Medulla oblongata (tissue), 1 donor: Measurements from ENCODE around the gene AKIRIN1.
"Not testable (repeated sequence)": the region's sequence is repeated elsewhere in the genome, so short reads cannot be mapped to it uniquely, and the experiment has no call there.

ENCODE experiments used
- DNase-seq: peaks from one replicate; pipeline ENCODE4 v3.0.0-alpha.2; 2015; ENCODE audit errors: extremely low spot score

Gene AKIRIN1, protein sequence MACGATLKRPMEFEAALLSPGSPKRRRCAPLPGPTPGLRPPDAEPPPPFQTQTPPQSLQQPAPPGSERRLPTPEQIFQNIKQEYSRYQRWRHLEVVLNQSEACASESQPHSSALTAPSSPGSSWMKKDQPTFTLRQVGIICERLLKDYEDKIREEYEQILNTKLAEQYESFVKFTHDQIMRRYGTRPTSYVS

DNA sequence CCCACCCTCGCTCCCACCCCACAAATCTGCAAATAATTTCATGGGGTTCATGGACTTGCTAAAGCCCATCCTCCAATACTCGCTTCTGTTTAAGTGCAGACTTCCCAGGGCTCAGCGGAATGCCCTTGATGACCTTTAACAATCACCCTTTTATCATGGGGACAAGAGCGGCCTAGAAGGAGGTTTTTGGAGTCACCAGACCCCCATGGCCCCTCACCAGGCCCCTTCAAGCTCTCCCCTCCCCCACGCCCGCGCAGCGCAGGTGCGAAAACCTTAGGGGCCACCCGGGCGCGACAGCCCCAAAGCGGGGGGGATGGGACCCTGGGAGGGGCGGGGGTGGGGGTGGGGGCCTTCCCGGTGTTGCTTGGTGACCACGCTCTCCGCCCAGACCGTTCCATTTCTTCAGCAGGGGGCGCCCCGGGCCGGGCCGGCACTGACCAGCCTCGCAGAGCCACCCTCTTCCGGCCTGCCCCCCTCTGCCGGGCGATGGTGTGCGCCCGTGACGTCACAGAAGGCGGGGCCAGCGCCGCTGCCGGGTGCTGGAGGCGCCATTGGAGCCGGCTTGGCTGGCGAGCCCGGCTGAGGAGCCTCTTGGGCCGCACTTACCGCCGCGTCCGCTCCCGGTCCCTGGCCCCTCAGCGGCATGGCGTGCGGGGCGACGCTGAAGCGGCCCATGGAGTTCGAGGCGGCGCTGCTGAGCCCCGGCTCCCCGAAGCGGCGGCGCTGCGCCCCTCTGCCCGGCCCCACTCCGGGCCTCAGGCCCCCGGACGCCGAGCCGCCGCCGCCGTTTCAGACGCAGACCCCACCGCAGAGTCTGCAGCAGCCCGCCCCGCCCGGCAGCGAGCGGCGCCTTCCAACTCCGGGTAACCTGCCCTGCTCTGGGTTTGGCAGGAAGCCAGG, at the start of gene AKIRIN1:
AKIRIN1 (plus strand) TSS at position 539 of the 900 bp plus-strand sequence; CDS start at position 644, 105 bp downstream.
- peak; percentile 97 for DNase-seq

DNA sequence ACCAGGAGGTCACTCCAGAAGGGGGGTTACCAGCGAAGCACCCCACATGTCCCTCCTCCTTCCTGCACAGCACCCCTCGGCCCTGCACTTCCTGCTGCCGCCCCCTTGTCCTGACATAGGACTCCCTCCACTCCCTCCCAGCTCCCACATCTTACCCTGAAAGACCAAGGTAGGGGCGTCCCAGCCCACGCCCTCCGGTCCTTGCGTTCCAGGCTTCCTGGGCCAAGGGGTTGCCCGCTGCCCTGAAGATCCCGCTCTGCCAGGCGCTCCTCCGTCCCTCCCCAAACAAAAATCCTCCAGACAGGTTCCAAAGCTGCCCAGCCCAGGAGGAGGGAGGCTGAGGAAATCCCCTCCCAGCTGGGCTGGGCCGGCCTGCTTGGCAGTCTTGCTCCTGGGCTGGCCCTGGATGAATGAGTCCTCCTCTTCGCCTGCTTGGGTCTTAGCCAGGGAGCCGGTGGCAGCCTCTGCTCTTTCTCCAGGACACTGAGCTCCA, 49.5 kb upstream of the AKIRIN1 start, which contains the start of gene RHBDL2:
RHBDL2 (minus strand) TSS at position 304 of the 493 bp plus-strand sequence. CDS start 22,618 bp downstream, outside the sequence.
- peak; percentile 88 for DNase-seq

DNA sequence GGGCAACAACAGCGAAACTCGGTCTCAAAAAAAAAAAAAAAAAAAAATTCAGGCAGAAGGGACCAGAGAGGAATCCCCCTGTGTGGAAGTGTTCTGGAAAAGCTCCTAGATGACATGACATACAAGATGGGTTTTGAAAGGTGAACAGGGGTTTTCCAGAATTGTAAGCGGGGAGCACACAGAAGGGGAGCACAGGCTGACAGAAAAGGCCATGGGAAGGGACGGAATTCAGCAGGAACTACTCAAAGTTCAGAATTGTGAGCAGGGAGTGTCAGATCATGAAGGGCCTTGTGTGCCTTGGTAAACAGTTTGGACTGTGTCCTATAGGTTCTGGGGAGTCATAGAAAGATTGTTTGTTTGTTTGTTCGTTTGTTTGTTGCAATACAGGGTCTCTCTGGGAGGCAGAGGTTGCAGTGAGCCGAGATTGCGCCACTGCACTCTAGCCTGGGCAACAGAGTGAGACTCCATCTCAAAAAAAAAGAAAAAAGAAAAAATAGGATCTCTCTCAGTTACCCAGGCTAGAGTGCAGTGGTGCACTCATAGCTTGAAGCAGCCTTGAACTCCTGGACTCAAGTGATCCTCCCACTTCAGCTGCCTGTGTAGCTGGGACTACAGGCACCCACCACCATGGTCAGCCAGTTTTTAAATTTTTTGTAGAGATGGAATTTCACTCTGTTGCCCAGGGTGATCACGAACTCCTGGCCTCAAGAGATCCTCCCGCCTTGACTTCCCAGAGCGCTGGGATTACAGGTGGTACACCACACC, 48.2 kb upstream of the AKIRIN1 start:
- DNase-seq = no peak

DNA sequence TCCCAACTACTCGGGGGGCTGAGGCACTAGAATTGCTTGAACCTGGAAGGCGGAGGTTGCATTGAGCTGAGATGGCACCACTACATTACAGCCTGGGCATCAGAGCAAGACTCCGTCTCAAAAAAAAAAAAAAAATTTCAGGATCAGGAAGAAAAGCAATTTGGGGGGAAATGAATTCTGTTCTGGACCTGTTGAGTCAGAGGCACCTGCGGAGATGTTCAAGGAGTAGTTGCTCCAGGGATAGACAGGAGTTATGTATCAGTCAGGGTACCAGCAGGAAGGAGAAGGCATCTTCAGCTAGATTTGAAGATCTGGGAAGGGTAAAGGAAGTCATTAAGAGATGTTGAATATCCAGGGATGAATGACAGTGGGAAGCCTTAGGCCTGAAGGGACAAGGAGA, 46.5 kb upstream of the AKIRIN1 start:
- DNase-seq = no peak

DNA sequence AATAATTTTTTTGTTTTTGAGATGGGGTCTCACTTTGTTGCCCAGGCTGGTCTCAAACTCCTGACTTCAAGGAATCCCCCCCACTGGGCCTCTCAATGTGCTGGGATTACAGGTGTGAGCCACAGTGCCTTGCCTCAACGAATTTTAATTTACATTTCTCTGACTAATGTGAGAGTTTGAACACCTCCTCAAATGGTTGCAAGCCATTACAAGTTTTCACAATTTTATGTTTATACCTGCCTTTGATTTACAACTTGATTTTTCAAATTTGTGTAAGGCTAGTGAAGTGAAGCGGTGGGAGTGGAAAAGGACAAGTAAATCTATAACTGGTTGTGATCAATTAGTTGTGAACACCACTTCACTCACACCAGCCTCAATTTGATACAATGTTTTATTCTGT, 40.5 kb upstream of the AKIRIN1 start:
- DNase-seq = no peak

DNA sequence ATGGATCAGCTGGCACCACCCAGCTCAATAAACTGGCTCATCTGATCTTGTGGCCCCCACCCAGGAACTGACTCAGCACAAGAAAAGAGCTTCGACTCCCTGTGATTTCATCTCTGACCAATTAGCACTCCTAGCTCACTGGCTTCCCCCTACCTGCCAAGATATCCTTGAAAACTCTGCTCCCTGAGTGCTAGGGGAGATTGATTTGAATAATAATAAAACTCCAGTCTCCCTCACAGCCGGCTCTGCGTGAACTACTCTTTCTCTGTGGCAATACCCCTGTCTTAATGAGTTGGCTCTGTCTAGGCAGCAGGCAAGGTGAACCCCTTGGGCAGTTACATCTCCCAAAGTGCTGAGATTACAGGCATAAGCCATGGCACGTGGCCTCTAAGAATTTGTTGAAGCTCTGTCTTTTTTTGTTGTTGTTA, 37.6 kb upstream of the AKIRIN1 start:
- DNase-seq = no peak

DNA sequence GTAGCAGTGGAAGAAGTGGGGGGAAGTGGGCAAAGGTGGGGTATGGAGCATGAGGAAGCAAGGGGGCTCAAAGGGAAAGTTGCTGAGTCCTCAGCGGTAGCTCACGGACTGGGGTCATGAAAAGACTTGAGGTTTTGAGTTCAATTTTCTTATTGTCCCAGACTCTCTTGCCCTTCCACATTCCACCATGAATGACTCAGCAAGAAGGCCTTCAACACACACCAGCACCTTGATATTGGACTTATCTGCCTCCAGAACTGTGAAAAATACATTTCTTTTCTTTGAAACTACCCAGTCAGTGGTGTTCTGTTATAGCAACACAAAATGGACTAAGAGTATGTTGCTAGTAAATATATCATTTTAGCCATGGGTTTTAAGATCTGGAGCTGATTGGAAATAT, 32.1 kb upstream of the AKIRIN1 start:
- DNase-seq = no peak

DNA sequence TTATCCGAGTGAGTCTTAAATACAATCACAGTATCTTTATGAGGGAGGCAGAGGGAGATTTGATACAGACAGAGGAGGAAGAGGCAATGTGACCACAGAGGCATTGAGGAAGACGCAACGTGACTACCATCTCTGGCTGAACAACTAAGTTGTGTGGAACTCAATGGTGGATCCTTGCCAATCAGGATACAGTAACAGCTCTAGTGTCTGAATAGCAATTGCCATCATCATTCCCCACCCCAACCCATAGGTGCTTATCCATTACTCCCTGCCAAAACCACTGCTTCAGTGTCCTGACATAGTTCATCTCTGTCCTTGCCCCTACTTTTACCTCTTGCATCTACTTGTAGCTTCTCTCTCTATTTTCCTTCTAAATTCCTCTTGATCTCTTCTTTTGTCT, 29.0 kb upstream of the AKIRIN1 start:
- peak; percentile 22 for DNase-seq

DNA sequence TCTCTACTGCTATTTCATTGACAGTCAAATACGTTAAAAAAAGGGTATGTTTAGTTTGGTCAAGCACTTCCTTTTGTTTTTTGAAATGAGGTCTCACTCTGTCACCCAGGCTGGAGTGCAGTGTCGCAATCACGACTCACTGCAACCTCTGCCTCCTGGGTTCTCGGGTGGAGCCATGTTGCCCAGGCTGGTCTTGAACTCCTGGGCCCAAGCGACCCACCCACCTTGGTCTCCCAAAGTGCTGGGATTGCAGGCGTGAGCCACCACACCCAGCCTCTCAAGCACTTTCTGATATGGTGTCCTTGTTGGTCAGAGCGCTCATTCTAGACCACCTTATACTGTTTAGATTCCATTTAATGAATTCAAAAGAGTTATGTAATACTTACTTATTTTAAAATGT, 28.5 kb upstream of the AKIRIN1 start:
- no peak for DNase-seq

DNA sequence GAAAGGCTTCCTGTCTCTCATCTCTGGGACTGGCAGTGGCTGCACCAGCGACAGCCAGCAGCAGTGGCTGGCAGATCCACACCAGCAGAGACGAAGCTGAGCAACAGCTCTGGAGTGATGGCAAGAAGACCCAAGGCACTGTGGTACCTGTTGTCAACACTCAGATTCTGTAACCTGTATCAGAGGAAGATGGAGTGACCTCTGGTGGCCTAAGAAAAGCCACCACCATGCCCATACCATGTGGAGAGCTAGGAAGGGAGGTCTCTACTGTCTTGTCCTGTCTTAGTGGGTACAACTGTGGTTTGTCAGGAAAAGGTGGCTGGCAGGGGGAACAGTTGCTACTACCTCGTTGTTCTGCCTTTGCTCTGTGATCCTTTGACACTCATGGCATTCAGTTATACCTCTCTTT, 26.9 kb upstream of the AKIRIN1 start:
- DNase-seq = peak; percentile 21

DNA sequence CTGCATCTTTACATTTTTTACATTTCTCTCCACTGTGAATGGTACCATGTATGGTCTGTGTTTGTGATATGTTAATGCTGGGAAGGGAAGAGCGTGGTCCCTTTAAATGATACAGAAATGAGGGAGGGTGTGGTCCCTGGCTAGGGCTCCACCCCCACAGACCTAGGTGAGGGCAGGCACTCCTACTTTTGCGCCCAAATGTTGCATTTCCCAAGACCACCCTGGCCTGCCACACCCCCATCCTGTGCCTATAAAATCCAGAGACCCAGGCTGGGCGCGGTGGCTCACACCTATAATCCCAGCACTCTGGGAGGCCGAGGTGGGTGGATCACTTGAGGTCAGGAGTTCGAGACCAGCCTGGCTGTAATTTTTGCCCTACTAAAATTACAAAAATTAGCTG, 17.9 kb upstream of the AKIRIN1 start:
- DNase-seq = not testable (repeated sequence)

DNA sequence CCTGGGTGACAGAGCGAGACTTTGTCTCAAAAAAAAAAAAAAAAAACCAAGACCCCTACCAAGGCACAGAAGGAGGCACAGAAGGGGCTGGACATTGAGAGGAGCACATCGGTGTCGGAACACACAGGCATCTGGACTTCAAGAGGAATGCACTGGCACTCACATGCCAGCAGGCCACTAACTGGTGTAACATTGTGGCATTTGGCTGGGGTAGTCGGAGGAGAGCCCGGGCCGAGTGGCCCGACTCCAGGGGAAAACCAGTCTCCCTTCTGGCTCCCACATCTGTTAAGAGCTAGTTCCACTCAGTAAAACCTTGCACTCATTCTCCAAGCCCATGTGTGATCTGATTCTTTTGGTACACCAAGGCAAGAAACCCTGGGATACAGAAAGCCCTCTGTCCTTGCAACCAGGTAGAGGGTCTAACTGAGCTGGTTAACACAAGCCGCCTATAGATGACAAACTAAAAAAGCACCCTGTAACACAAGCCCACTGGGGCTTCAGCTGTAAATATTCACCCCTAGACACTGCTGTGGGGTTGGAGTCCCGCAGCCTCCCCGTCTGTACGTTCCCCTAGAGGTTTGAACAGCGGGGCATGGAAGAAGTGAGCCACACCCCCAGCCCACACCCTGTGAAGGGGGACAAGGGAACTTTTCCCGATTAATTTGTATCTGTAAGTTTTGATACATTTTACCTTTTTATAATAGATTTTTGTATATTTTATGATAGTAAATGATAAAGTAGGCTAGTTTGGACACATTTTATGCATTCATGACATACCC, 17.2 kb upstream of the AKIRIN1 start:
- no peak for DNase-seq

DNA sequence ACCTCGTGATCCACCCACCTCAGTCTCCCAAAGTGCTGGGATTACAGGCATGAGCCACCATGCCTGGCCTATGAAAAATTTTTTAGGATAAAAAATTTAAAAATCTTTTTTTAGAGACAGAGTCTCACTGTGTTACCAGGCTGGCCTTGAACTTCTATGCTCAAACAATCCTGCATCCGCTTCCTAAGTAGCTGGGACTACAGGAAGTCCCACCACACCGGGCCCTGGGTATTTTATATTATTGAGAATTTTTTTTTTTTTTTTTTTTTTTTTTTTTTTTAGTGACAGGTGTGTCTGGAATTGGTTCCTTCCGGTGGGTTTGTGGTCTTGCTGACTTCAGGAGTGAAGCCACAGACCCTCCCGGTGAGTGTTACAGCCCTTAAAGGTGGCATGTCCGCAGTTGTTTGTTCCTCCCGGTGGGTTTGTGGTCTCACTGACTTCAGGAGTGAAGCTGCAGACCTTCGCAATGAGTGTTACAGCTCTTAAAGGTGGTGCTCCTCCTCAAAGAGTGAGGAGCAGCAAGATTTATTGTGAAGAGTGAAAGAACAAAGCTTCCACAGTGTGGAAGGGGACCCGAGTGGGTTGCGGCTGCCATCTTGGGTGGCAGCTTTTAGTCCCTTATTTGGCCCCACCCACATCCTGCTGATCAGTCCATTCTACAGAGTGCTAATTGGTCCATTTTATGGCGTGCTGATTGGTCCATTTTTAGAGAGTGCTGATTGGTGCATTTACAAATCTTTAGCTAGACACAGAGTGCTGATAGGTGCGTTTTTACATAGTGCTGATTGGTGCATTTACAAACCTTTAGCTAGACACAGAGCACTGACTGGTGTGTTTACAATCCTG, 13.5 kb upstream of the AKIRIN1 start:
- DNase-seq = not testable (repeated sequence)

DNA sequence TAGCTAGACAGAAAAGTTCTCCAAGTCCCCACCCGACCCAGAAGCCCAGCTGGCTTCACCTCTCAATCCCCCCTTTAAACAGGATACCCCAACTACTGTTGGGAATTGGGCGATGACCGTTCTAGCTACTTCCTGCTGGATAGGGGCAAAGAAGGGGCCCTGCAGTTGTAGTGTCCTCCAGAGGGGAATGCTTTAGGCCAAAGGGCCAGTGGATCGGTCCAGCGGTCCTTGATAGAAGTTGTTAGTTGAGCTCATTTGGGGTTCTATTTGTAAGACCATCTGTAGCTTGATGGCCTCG, 12.9 kb upstream of the AKIRIN1 start:
- DNase-seq = not testable (repeated sequence)

DNA sequence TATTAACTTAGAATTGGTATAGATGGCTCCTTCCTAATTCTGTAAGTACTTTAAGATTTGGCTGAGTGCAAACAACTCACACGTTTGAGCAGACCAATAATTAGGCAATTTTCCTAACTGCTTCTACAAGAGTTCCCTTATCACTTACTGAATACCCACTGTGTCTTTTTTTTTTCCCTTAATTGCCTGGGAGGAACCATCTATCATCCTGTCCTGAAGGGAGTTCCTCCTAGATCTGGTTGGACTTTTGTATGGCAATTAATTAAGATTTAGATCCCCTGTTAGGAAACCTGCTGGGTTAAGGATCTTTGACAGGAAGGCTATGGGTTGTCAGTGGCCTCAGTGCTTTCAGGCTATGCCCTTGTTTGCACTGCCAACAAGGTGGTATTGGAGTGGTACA, 11.7 kb upstream of the AKIRIN1 start:
- DNase-seq = not testable (repeated sequence)

DNA sequence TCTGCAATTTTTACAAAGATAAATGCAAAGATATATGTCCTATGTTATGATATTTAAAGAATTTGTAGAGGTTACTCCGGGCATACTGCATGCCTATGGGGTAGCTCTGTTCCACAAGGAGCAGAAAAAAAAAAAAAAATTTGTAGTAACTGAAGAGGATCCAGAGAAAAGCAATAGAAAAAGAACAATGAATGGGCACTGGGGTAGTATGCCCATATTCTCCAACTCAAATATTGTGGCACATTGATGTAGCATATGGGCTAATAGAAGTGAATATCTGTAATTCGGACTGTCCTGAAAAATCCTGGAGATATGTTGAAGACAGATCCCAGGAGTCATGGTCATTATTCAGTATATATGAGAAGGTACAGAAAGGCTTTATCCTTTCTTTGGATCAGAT, 1.1 kb upstream of the AKIRIN1 start:
- peak; percentile 21 for DNase-seq

DNA sequence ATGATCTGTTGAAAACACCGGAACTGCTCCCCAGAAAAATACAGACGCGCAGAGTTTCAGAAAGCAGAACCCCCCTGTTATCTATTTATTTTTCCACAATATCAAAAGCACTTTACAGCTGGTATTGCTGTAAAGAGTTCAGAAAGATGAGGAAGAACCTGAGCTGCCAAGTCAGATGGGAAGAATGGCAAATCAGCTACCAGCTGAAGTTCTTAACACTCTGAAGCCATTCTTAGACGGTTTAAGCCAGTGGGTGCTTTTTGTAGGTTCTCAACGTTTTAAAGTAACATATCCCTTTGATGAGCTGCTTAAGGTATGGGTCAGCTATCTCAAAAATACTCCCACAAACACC, 714 bp upstream of the AKIRIN1 start:
- no peak for DNase-seq

DNA sequence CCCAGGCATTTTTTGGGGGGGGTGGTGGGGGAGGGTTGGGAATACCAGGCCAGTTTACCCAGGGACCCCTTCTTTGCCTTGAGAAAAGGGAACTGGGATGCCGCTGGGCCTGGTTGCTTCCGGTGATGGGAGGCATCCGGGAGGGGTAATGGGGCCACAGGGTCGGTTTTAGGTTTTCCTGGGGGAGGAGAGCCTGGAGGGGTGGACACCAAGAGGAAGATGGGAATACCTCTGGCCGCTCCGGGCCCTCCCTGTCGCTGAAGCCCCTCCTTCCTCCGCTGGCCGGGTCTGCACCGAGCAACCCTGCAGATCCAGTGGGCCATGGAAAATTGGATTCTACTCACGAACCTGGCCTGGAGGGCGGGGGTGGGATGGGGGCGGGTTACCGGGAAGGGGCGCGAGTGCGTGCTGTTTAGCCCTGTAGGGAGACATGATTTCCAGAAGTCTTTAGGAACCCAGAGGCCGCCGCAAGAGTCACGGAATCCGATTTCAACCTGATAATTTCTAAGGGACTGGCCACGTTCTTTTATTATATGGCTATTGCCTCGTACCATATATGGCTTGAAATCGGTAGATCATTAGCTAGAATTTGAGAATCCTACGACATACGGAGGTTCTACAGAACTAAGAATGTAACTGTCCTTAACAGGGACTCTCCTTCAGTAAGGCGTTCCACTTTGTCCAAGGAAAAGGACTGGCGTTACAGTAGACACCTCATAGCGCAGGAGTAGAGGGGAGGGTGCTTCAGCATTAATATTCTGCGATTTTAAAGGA, 749 bp downstream of the AKIRIN1 start:
- peak; percentile 30 for DNase-seq

DNA sequence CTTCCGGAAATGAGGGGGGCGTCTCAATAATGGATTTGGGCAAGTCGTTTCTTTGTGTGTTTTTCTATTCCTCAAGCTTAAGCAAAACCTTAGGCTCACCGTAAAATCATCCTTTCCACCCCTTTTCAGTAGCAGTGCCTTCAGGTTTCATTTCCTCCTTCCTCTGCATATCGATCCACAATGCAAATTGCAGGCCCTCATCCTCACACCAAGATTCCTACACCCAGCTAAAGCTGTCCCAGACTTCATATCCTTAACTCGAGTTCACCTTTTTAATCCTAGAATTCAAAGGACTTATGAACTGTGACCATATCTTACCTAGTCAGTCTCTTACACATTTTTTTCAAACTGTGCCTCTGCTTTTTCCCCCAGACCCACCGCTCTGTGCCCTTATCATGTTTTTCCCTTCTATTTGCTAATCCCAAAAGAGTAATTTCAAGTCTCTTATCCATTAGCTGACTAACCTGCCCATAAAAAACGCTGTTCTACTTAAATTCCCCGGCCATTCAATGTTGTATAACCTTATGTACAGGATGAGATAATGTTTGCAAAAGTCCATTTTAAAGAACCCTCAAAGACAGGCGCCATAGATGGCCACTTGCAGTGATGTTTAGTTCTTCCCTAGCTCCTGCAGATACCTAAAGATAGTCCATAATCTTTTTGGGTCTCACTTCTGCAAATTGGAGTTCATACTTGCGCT, 1.5 kb downstream of the AKIRIN1 start:
- DNase-seq = peak; percentile 30
